GM12878 (cell line): ENCODE results near the gene MGAT3. TPM values are rescaled to one million over a fixed set of nuclear protein-coding genes. Genes with fewer than 3 reads are reported as not detected.

Source experiments
- ATAC-seq: fragments of 200-7000 bp; cut with Tn5 transposase; 3 replicates; pipeline ENCODE4 v1.9.1; 2020; ENCODE audit warnings: mild to moderate bottlenecking, moderate library complexity
- BruUV-seq: library from RNA; stranded (reverse); fragments of 400-500 nt; replicated peaks from 2 replicates; lab custom pipeline; 2021; lab: Mats Ljungman, UMichigan
- CTCF ChIA-PET: fragments of 300-600 bp; sonication (Branson Sonifier 250); formaldehyde crosslinking; extraction: SDS; loops from one replicate; lab custom pipeline; 2021; ENCODE audit warnings: inconsistent platforms; lab: Yijun Ruan, JAX
- POLR2A ChIA-PET: fragments of 350-600 bp; formaldehyde crosslinking; extraction: SDS; loops from one replicate; lab custom pipeline; 2021; ENCODE audit warnings: inconsistent platforms; lab: Charles Lee
- RAD21 ChIA-PET: fragments of 300-600 bp; sonication (Branson Sonifier 250); formaldehyde crosslinking; loops from one replicate; lab custom pipeline; 2023; ENCODE audit warnings: antibody characterized with exemption; ENCODE audit not compliant: unreplicated experiment; lab: Charles Lee
- SMC1A ChIA-PET: fragments of 300-600 bp; sonication (Branson Sonifier 250); formaldehyde crosslinking; loops from one replicate; lab custom pipeline; 2023; ENCODE audit not compliant: unreplicated experiment, uncharacterized antibody; lab: Charles Lee
- DNase-seq: peaks from one replicate; pipeline ENCODE4 v3.0.0-alpha.2; 2011; ENCODE audit warnings: low read depth, low spot score
- FAIRE-seq: peaks from 3 replicates; lab custom pipeline; 2011; peaks lifted over from hg19 to GRCh38; lab: Jason Lieb, UNC
- H2AFZ ChIP-seq: 2 replicates; pipeline ENCODE4 v1.6.0; 2011; ENCODE audit warnings: low read depth, low read length, control low read depth; ENCODE audit not compliant: control insufficient read depth
- H3K27ac ChIP-seq: 2 replicates; pipeline ENCODE4 v1.5.1; 2011; ENCODE audit warnings: control low read depth; ENCODE audit not compliant: control insufficient read depth, insufficient read depth
- H3K27me3 ChIP-seq, 2 experiments: replicated peaks in 1 of 2; 2 replicates each; pipeline versions ENCODE4 v1.6.0 to v1.6.1; 2011; ENCODE audit warnings: low read length in 1 of 2; ENCODE audit not compliant: control insufficient read depth in 2 of 2, insufficient read depth in 2 of 2
- H3K36me3 ChIP-seq, 2 experiments: 2 replicates each; pipeline ENCODE4 v1.5.1; 2011; ENCODE audit warnings: low read length in 1 of 2; ENCODE audit not compliant: control insufficient read depth in 2 of 2, insufficient read depth in 2 of 2
- H3K4me1 ChIP-seq: 2 replicates; pipeline ENCODE4 v1.6.1; 2011; ENCODE audit warnings: mild to moderate bottlenecking, low read length, moderate library complexity, mixed read lengths; ENCODE audit not compliant: control insufficient read depth, insufficient read depth
- H3K4me2 ChIP-seq: 2 replicates; pipeline ENCODE4 v1.6.0; 2011; ENCODE audit warnings: control low read depth; ENCODE audit not compliant: control insufficient read depth, insufficient read depth
- H3K4me3 ChIP-seq: fragments of 200-600 bp; sonication (generic); 2 replicates; pipeline ENCODE4 v1.5.1; 2016
- H3K79me2 ChIP-seq: 2 replicates; pipeline ENCODE4 v1.6.0; 2011; ENCODE audit warnings: low read length; ENCODE audit not compliant: control insufficient read depth, insufficient read depth
- H3K9ac ChIP-seq: 2 replicates; pipeline ENCODE4 v1.8.0; 2011; ENCODE audit warnings: low read length, control low read depth, mixed read lengths; ENCODE audit not compliant: control insufficient read depth, insufficient read depth
- H3K9me3 ChIP-seq: replicated peaks from 3 replicates; pipeline ENCODE4 v1.5.1; 2011; ENCODE audit warnings: mild to moderate bottlenecking, low read length; ENCODE audit not compliant: control insufficient read depth, insufficient read depth
- H4K20me1 ChIP-seq: 2 replicates; pipeline ENCODE4 v1.6.0; 2011; ENCODE audit not compliant: control insufficient read depth, insufficient read depth
- CHD2 ChIP-seq: IDR thresholded peaks from 2 replicates; pipeline ENCODE4 v1.6.1; 2011; ENCODE audit warnings: low read depth, low read length, improper control_type of control experiment, borderline replicate concordance
- DPF2 ChIP-seq: fragments of 450-650 bp; IDR thresholded peaks from 2 replicates; pipeline ENCODE4 v1.6.1; 2017; ENCODE audit warnings: mild to moderate bottlenecking
- ESRRA ChIP-seq: IDR thresholded peaks from 2 replicates; pipeline ENCODE4 v1.6.1; 2012; ENCODE audit warnings: mild to moderate bottlenecking, low read length, improper control_type of control experiment
- IKZF2 ChIP-seq, 2 experiments: fragments of 450-650 bp; IDR thresholded peaks; 2 replicates each; pipeline ENCODE4 v1.6.1; 2017; ENCODE audit warnings: mild to moderate bottlenecking in 2 of 2, moderate library complexity in 2 of 2
- MYC ChIP-seq: IDR thresholded peaks from 2 replicates; pipeline ENCODE4 v1.6.1; 2011; ENCODE audit warnings: mild to moderate bottlenecking, low read length, moderate library complexity, inconsistent platforms; ENCODE audit not compliant: insufficient read depth, insufficient replicate concordance, insufficient read length, severe bottlenecking
- SREBF1 ChIP-seq: IDR thresholded peaks from 2 replicates; pipeline ENCODE4 v1.6.1; 2012; ENCODE audit warnings: mild to moderate bottlenecking, low read length
- ZNF384 ChIP-seq: IDR thresholded peaks from 2 replicates; pipeline ENCODE4 v1.6.1; 2012; ENCODE audit warnings: low read depth, mild to moderate bottlenecking, low read length, improper control_type of control experiment, borderline replicate concordance
- WGBS: methylation state at CpG from one replicate; pipeline ENCODE4 v1.1.6; 2016; ENCODE audit warnings: low lambda C conversion rate; ENCODE audit not compliant: insufficient replicate concordance, insufficient coverage; ENCODE audit errors: missing lambda C conversion rate; 5-methylcytosine and 5-hydroxymethylcytosine counted together
- in situ Hi-C: fragments of 300-500 bp; cut with MboI; formaldehyde crosslinking; loops from 9 replicates; pipeline ENCODE4 v1.14.3; 2018; ENCODE audit warnings: mixed read lengths
- intact Hi-C: fragments of 100-400 bp; cut with micrococcal nuclease; formaldehyde crosslinking; loops from one replicate; pipeline ENCODE4 v1.14.2; 2022; ENCODE audit not compliant: unreplicated experiment
- polyA plus RNA-seq, 11 experiments: library from polyadenylated mRNA; depleted of rRNA in 4 of 11; unstranded in 6 of 11; stranded (reverse) in 5 of 11; fragments of >200 nt; fragmentation: Nextera tagmentation in 4 of 11; fragmentation: Illumina TruSeq in 1 of 11; extraction: Ambion mirVana in 4 of 11; extraction: Trizol in 1 of 11; gene quantifications; 1 replicate in 1 of 11; 2 replicates in 10 of 11; pipeline versions ENCODE4 v1.2.1 to v1.2.3, GENCODE V29; 2011 to 2016; ENCODE audit warnings: inconsistent platforms in 2 of 11, missing spikeins in 2 of 11, low read depth in 1 of 11
- total RNA-seq, 4 experiments: library from RNA; depleted of rRNA in 3 of 4; stranded (reverse); fragments of >200 nt in 3 of 4; fragmentation: Illumina TruSeq in 1 of 4; extraction: Trizol in 1 of 4; gene quantifications; 2 replicates each; pipeline versions ENCODE4 v1.2.1 to v1.2.3, GENCODE V29; 2013 to 2021
- TF ChIP-seq, protein P1 (sequence below): IDR thresholded peaks from 2 replicates; pipeline ENCODE4 v1.6.1; 2012; ENCODE audit warnings: low read depth, low read length, improper control_type of control experiment
- TF ChIP-seq, protein P2 (sequence below): fragments of 450-650 bp; conservative IDR thresholded peaks from 2 replicates; pipeline ENCODE4 v1.6.1; 2017; ENCODE audit warnings: mild to moderate bottlenecking, moderate library complexity
- TF ChIP-seq, protein P3 (sequence below): fragments of 450-650 bp; IDR thresholded peaks from 2 replicates; pipeline ENCODE4 v1.6.1; 2017; ENCODE audit warnings: mild to moderate bottlenecking
- TF ChIP-seq, protein P4 (sequence below): IDR thresholded peaks from 2 replicates; pipeline ENCODE4 v1.6.1; 2011; ENCODE audit warnings: low read depth, low read length, improper control_type of control experiment, borderline replicate concordance
- TF ChIP-seq, protein P5 (sequence below): IDR thresholded peaks from 2 replicates; pipeline ENCODE4 v1.6.1; 2012; ENCODE audit warnings: low read length, inconsistent platforms

MGAT3 gene
- total and polyA plus RNA-seq, 10 of the 15 experiments (the other 5 are each of a cell fraction or from before 2014, with no cell fraction given) = 0.32 to 40.2 (median 11.9) TPM

DNA sequence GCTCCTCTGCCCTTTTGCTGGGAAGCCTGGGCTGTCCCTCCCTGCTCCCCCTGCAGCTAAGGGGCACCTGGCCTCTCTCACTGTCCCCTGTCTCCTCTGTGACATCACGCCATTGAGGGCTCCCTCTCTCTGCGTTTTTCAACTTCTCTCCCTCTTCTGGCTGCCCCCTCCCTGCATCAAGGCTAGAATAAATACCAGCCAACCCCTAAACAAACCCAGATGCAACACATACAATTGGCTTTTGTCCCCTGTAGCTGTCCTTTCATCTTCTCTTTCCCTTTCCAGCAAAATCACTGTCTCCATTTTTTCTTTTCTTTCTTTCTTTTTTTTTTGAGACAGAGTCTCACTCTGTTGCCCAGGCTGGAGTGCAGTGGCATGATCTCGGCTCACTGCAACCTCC lies 42.0 kb downstream of the MGAT3 start (continued):
- no peak for TF ChIP-seq ZNF384
- TF ChIP-seq, protein P1, sequence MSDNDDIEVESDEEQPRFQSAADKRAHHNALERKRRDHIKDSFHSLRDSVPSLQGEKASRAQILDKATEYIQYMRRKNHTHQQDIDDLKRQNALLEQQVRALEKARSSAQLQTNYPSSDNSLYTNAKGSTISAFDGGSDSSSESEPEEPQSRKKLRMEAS = no peak
- no peak for TF ChIP-seq SREBF1
- TF ChIP-seq, protein P2, sequence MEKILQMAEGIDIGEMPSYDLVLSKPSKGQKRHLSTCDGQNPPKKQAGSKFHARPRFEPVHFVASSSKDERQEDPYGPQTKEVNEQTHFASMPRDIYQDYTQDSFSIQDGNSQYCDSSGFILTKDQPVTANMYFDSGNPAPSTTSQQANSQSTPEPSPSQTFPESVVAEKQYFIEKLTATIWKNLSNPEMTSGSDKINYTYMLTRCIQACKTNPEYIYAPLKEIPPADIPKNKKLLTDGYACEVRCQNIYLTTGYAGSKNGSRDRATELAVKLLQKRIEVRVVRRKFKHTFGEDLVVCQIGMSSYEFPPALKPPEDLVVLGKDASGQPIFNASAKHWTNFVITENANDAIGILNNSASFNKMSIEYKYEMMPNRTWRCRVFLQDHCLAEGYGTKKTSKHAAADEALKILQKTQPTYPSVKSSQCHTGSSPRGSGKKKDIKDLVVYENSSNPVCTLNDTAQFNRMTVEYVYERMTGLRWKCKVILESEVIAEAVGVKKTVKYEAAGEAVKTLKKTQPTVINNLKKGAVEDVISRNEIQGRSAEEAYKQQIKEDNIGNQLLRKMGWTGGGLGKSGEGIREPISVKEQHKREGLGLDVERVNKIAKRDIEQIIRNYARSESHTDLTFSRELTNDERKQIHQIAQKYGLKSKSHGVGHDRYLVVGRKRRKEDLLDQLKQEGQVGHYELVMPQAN = no peak

DNA sequence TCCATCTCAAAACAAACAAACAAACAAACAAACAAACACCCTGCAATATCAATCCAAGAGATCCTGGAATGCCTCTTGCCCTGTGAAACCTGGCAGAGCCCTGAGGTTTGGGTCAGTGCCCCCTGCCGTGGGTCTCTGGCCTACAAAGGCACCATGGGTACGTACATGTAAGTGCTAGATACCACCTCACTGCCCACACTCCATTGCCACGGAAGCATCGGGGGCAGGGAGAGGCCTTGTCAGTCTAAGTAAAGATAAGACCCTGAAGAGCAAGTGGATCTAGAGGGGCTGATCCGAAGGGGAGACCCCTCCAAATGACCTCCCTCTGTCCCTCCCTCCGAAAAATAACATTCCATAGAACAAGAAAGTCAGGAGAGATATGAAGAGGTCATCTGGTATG lies 43.3 kb downstream of the MGAT3 start:
- CTCF ChIA-PET = interaction anchor here (15.7 kb wide), 1 partner anchor 28 kb away, joined by 372 read pairs; the partner anchor contains the start of genes ATF4 and RPS19BP1
- no peak overlapping the region for H3K9ac ChIP-seq
- FAIRE-seq = no peak
- WGBS = 44% methylated on average over 6 of the region's 6 CpGs
- H3K4me3 ChIP-seq = no peak overlapping the region
- peaks cover 29% of the 10 kb centered on the region for H3K79me2 ChIP-seq
- no peak overlapping the region for H3K4me2 ChIP-seq
- TF ChIP-seq MYC = no peak
- no peak for TF ChIP-seq CHD2
- no peak for TF ChIP-seq DPF2
- TF ChIP-seq, protein P3, sequence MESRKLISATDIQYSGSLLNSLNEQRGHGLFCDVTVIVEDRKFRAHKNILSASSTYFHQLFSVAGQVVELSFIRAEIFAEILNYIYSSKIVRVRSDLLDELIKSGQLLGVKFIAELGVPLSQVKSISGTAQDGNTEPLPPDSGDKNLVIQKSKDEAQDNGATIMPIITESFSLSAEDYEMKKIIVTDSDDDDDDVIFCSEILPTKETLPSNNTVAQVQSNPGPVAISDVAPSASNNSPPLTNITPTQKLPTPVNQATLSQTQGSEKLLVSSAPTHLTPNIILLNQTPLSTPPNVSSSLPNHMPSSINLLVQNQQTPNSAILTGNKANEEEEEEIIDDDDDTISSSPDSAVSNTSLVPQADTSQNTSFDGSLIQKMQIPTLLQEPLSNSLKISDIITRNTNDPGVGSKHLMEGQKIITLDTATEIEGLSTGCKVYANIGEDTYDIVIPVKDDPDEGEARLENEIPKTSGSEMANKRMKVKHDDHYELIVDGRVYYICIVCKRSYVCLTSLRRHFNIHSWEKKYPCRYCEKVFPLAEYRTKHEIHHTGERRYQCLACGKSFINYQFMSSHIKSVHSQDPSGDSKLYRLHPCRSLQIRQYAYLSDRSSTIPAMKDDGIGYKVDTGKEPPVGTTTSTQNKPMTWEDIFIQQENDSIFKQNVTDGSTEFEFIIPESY = no peak
- TF ChIP-seq, protein P4, sequence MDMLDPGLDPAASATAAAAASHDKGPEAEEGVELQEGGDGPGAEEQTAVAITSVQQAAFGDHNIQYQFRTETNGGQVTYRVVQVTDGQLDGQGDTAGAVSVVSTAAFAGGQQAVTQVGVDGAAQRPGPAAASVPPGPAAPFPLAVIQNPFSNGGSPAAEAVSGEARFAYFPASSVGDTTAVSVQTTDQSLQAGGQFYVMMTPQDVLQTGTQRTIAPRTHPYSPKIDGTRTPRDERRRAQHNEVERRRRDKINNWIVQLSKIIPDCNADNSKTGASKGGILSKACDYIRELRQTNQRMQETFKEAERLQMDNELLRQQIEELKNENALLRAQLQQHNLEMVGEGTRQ = no peak
- TF ChIP-seq IKZF2 (IDR thresholded peaks at IDR 0.05) = no peak
- TF ChIP-seq, protein P5, sequence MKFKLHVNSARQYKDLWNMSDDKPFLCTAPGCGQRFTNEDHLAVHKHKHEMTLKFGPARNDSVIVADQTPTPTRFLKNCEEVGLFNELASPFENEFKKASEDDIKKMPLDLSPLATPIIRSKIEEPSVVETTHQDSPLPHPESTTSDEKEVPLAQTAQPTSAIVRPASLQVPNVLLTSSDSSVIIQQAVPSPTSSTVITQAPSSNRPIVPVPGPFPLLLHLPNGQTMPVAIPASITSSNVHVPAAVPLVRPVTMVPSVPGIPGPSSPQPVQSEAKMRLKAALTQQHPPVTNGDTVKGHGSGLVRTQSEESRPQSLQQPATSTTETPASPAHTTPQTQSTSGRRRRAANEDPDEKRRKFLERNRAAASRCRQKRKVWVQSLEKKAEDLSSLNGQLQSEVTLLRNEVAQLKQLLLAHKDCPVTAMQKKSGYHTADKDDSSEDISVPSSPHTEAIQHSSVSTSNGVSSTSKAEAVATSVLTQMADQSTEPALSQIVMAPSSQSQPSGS = no peak
- no peak for TF ChIP-seq ESRRA
- H2AFZ ChIP-seq = no peak overlapping the region
- no peaks in the 10 kb centered on the region for H4K20me1 ChIP-seq
- no TSS peak for BruUV-seq
- peaks cover 6 to 7% of the 10 kb centered on the region in 2 experiments; a peak in 3 of 4 replicates for H3K36me3 ChIP-seq
- POLR2A ChIA-PET = interaction anchor here (0.6 kb wide), 1 partner anchor 351 kb away, joined by 3 read pairs; no protein-coding TSS in a partner anchor
- no peaks in the 10 kb centered on the region for H3K27me3 ChIP-seq
- no peak overlapping the region for H3K27ac ChIP-seq
- 0 out of 2 replicates have a peak, but pooled peaks cover 5% of the 10 kb centered on the region for H3K4me1 ChIP-seq
- RAD21 ChIA-PET = interaction anchor here (2.8 kb wide), 1 partner anchor 28 kb away, joined by 22 read pairs; no protein-coding TSS in a partner anchor
- in situ Hi-C loops (loop anchor here (25.0 kb wide), 1 partner anchor 338 kb away; the partner anchor contains the start of gene CBX7), intact Hi-C loops (no loop called here)
- H3K9me3 ChIP-seq = no peaks in the 10 kb centered on the region
- SMC1A ChIA-PET = no interaction called here
- DNase-seq = no peak
- ATAC-seq = no peak
